Prostate gland (tissue), 2 donors: ENCODE results near the gene ZSCAN5A.

Experiments used
- POLR2AphosphoS5 ChIP-seq: sonication (generic); formaldehyde crosslinking; IDR thresholded peaks from one replicate; pipeline ENCODE4 v1.6.1; 2017; ENCODE audit warnings: antibody characterized with exemption
- TF ChIP-seq, protein P1 (sequence below), 4 experiments: fragments of 200-600 bp in 2 of 4; fragments of 450-650 bp in 2 of 4; sonication (generic) in 2 of 4; IDR thresholded peaks; 1 replicate in 3 of 4; 2 replicates in 1 of 4; pipeline ENCODE4 v1.5.1; 2016 to 2019; ENCODE audit warnings: antibody characterized with exemption in 4 of 4, mild to moderate bottlenecking in 2 of 4, moderate library complexity in 2 of 4

DNA sequence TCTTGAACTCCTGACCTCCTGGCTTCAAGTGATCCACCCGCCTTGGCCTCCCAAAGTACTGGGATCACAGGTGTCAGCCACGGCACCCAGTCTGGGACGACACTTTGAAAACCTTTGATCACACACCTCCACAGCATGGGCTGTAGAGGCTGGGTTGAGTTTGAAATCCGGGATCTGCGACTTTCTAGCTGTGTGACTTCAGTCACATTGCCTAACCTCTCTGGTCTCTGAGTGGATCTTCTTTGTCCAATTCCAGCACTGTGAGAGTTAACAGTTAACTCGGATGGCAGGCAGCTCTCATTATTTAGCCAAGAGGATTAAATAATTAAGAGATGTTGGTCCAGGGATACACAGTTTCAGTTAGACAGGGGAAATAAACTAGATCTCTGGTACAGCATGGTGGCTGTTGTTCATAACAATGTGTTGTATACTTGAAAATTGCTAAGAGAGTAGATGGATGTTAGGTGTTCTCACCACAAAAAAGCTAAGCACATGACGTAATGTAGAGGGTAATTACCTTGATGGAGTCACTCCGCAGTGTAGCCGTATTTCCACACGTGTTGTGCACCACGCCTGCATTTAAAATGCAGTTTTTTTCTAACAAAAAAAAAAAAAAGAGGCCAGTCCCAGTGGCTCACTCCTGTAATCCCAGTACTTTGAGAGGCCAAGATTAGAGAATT is 136.9 kb downstream of the ZSCAN5A start:
- TF ChIP-seq, protein P1, sequence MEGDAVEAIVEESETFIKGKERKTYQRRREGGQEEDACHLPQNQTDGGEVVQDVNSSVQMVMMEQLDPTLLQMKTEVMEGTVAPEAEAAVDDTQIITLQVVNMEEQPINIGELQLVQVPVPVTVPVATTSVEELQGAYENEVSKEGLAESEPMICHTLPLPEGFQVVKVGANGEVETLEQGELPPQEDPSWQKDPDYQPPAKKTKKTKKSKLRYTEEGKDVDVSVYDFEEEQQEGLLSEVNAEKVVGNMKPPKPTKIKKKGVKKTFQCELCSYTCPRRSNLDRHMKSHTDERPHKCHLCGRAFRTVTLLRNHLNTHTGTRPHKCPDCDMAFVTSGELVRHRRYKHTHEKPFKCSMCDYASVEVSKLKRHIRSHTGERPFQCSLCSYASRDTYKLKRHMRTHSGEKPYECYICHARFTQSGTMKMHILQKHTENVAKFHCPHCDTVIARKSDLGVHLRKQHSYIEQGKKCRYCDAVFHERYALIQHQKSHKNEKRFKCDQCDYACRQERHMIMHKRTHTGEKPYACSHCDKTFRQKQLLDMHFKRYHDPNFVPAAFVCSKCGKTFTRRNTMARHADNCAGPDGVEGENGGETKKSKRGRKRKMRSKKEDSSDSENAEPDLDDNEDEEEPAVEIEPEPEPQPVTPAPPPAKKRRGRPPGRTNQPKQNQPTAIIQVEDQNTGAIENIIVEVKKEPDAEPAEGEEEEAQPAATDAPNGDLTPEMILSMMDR (IDR thresholded peaks at IDR 0.05), result no peak
- TF ChIP-seq POLR2AphosphoS5, result no peak
